K562 (cell line): Measurements from ENCODE around the gene SLC2A13. TPM values are rescaled to one million over a fixed set of nuclear protein-coding genes. Genes with fewer than 3 reads are reported as not detected.

Experiments
- ATAC-seq: fragments of 200-7000 bp; cut with Tn5 transposase; 3 replicates; pipeline ENCODE4 v1.9.1; 2020; ENCODE audit warnings: moderate library complexity
- BruUV-seq: library from RNA; stranded (reverse); fragments of 400-500 nt; replicated peaks from 2 replicates; lab custom pipeline; 2021; lab: Mats Ljungman, UMichigan
- CTCF ChIA-PET: fragments of 300-600 bp; formaldehyde crosslinking; extraction: SDS; loops from one replicate; lab custom pipeline; 2021; ENCODE audit warnings: low intra/inter-chr PET ratio; lab: Yijun Ruan, JAX
- POLR2A ChIA-PET: fragments of 300-600, 350-650 bp; sonication (Branson Sonifier 250); formaldehyde crosslinking; extraction: SDS; loops from one replicate; lab custom pipeline; 2021; ENCODE audit warnings: antibody characterized with exemption, inconsistent platforms; lab: Yijun Ruan, JAX
- DNase-seq, 4 experiments: peaks; one replicate each; pipeline versions ENCODE4 v3.0.0 to v3.0.0-alpha.2; 2011 to 2018; ENCODE audit warnings: low spot score in 3 of 4, mixed read lengths in 3 of 4; ENCODE audit errors: extremely low read depth in 1 of 4
- FAIRE-seq: peaks from 2 replicates; lab custom pipeline; 2011; peaks lifted over from hg19 to GRCh38; lab: Jason Lieb, UNC
- H2AFZ ChIP-seq: 2 replicates; pipeline ENCODE4 v1.6.0; 2011; ENCODE audit warnings: low read depth, low read length, control low read depth, inconsistent platforms
- H3K27ac ChIP-seq: fragments of 200-600 bp; 3 replicates; pipeline ENCODE4 v1.8.0; 2011; ENCODE audit warnings: low read depth, mild to moderate bottlenecking, control low read depth, inconsistent platforms, low read length, moderate library complexity, mixed read lengths; ENCODE audit errors: extremely low read depth
- H3K27me3 ChIP-seq, 2 experiments: fragments of 300-600 bp in 1 of 2; 2 replicates in 1 of 2; 3 replicates in 1 of 2; pipeline versions ENCODE4 v1.6.0 to v1.8.0; 2011; ENCODE audit warnings: inconsistent platforms in 2 of 2, low read length in 2 of 2, mild to moderate bottlenecking in 1 of 2, mixed read lengths in 1 of 2, moderate library complexity in 1 of 2; ENCODE audit not compliant: control insufficient read depth in 2 of 2, insufficient read depth in 2 of 2
- H3K36me3 ChIP-seq: fragments of 300-600 bp; 3 replicates; pipeline ENCODE4 v1.8.0; 2011; ENCODE audit warnings: mild to moderate bottlenecking, low read length, inconsistent platforms; ENCODE audit not compliant: control insufficient read depth, insufficient read depth
- H3K4me1 ChIP-seq, 2 experiments: fragments of 200-600 bp in 1 of 2; replicated peaks in 1 of 2; 2 replicates in 1 of 2; 3 replicates in 1 of 2; pipeline versions ENCODE4 v1.5.1 to v1.8.0; 2011; ENCODE audit warnings: inconsistent platforms in 2 of 2, low read length in 2 of 2, mild to moderate bottlenecking in 1 of 2, mixed read lengths in 1 of 2, moderate library complexity in 1 of 2; ENCODE audit not compliant: control insufficient read depth in 2 of 2, insufficient read depth in 2 of 2
- H3K4me2 ChIP-seq: 2 replicates; pipeline ENCODE4 v1.6.1; 2011; ENCODE audit warnings: low read length, control low read depth, inconsistent platforms, mixed read lengths; ENCODE audit not compliant: insufficient read depth
- H3K4me3 ChIP-seq: fragments of 200-600 bp; sonication (generic), shearing (Covaris generic); 2 replicates; pipeline ENCODE4 v1.5.1; 2016; ENCODE audit warnings: control low read depth, inconsistent platforms
- H3K79me2 ChIP-seq: fragments of 200-600 bp; 3 replicates; pipeline ENCODE4 v1.8.0; 2011; ENCODE audit warnings: low read length, inconsistent platforms; ENCODE audit not compliant: control insufficient read depth, insufficient read depth
- H3K9ac ChIP-seq, 2 experiments: 2 replicates each; pipeline versions ENCODE4 v1.6.0 to v1.6.1; 2011; ENCODE audit warnings: low read depth in 2 of 2, low read length in 2 of 2, control low read depth in 1 of 2, inconsistent platforms in 1 of 2, mild to moderate bottlenecking in 1 of 2, mixed read lengths in 1 of 2; ENCODE audit not compliant: insufficient read depth in 1 of 2
- H3K9me1 ChIP-seq: one replicate; pipeline ENCODE4 v1.6.0; 2011; ENCODE audit warnings: inconsistent platforms, mild to moderate bottlenecking, low read length, moderate library complexity; ENCODE audit not compliant: control insufficient read depth, insufficient read depth
- H3K9me3 ChIP-seq: replicated peaks from 2 replicates; pipeline ENCODE4 v1.5.1; 2011; ENCODE audit warnings: low read depth, low read length, inconsistent platforms; ENCODE audit not compliant: control insufficient read depth, insufficient read depth
- H4K20me1 ChIP-seq: replicated peaks from 2 replicates; pipeline ENCODE4 v1.6.1; 2011; ENCODE audit warnings: low read length, inconsistent platforms, mixed read lengths; ENCODE audit not compliant: control insufficient read depth, insufficient read depth
- FOXA1 ChIP-seq: fragments of 450-650 bp; IDR thresholded peaks from 2 replicates; pipeline ENCODE4 v1.6.1; 2016; ENCODE audit warnings: mild to moderate bottlenecking, borderline replicate concordance
- HDAC3 ChIP-seq: fragments of 450-650 bp; IDR thresholded peaks from 2 replicates; pipeline ENCODE4 v1.6.1; 2018; ENCODE audit warnings: borderline replicate concordance, mild to moderate bottlenecking, moderate library complexity; ENCODE audit not compliant: partially characterized antibody
- NFE2L1 ChIP-seq: fragments of 450-650 bp; IDR thresholded peaks from 2 replicates; pipeline ENCODE4 v1.6.1; 2016; ENCODE audit warnings: missing genetic modification characterization, low read depth, mild to moderate bottlenecking, missing compliant biosample characterization, moderate library complexity, borderline replicate concordance
- RBBP5 ChIP-seq: fragments of 200-600 bp; sonication (generic); IDR thresholded peaks from 2 replicates; pipeline ENCODE4 v1.6.1; 2012; ENCODE audit warnings: borderline replicate concordance, mild to moderate bottlenecking, low read length, control low read depth, inconsistent platforms; ENCODE audit not compliant: insufficient read depth, poor library complexity, severe bottlenecking
- TAF9B ChIP-seq: fragments of 450-650 bp; IDR thresholded peaks from 2 replicates; pipeline ENCODE4 v1.6.1; 2018; ENCODE audit warnings: mild to moderate bottlenecking; ENCODE audit not compliant: partially characterized antibody
- TAL1 ChIP-seq: fragments of 450-650 bp; IDR thresholded peaks from 2 replicates; pipeline ENCODE4 v1.6.1; 2016; ENCODE audit warnings: mild to moderate bottlenecking
- ZNF239 ChIP-seq: fragments of 250-450 bp; sonication (Bioruptor Pico); IDR thresholded peaks from 2 replicates; pipeline ENCODE4 v1.4.0; 2020; ENCODE audit warnings: mild to moderate bottlenecking
- in situ Hi-C: fragments of 300-500 bp; cut with MboI; formaldehyde crosslinking; loops from 4 replicates; pipeline ENCODE4 v1.15.0; 2018; ENCODE audit warnings: inconsistent platforms, mixed read lengths
- intact Hi-C: fragments of 100-400 bp; cut with micrococcal nuclease; formaldehyde crosslinking; loops from 2 replicates; pipeline ENCODE4 v1.14.2; 2022
- polyA plus RNA-seq, 8 experiments: library from polyadenylated mRNA; depleted of rRNA in 4 of 8; stranded (reverse) in 5 of 8; unstranded in 3 of 8; fragments of >200 nt; fragmentation: Nextera tagmentation in 2 of 8; fragmentation: Illumina TruSeq in 1 of 8; extraction: Ambion mirVana in 2 of 8; extraction: Trizol in 1 of 8; gene quantifications; 2 replicates each; pipeline versions ENCODE4 v1.2.1 to v1.2.3, GENCODE V29; 2011 to 2014; ENCODE audit warnings: inconsistent platforms in 1 of 8, missing spikeins in 1 of 8
- total RNA-seq, 7 experiments: library from RNA; depleted of rRNA in 6 of 7; stranded (reverse); fragments of >200 nt in 6 of 7; fragmentation: Illumina TruSeq in 2 of 7; extraction: Trizol in 2 of 7; gene quantifications; 2 replicates each; pipeline versions ENCODE4 v1.2.1 to v1.2.3, GENCODE V29; 2011 to 2021; ENCODE audit warnings: low replicate concordance in 1 of 7
- TF ChIP-seq, protein P1 (sequence below): fragments of 200-600 bp; sonication (generic); IDR thresholded peaks from one replicate; pipeline ENCODE4 v1.6.1; 2012; ENCODE audit warnings: mild to moderate bottlenecking, low read depth, low read length, inconsistent platforms
- TF ChIP-seq, protein P2 (sequence below): fragments of 250-450 bp; sonication (Bioruptor Pico); IDR thresholded peaks from 2 replicates; pipeline ENCODE4 v1.8.0; 2022; ENCODE audit warnings: moderate library complexity, mild to moderate bottlenecking, inconsistent platforms

Gene SLC2A13
- total and polyA plus RNA-seq, 9 of the 15 experiments (the other 6 are each of a cell fraction or from before 2014, with no cell fraction given): 1.7 to 12.4 (median 9.0) TPM

DNA sequence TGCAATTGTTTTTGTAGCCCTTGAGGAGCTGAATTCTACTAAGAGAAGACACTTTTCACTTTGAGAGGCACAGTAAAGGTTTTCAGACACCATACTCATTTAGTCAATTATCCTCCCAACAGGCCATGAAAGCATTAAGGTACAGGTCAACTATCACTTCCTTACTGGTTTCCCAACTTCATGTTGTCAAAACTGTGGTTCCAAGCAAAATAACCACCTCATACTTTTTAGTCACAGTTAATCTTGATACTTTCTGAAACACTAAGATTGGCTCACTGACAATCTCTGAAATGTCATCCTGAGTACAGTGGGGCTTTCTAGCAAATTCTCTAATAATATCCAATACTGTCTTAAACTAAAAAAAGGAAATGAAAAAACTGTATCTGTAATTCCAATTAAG is 71.7 kb downstream of the SLC2A13 start:
- DNase-seq (no peak), ATAC-seq (no peak), FAIRE-seq (no peak)
- H3K9me1 ChIP-seq: peaks cover 3% of the 10 kb centered on the region
- no peak overlapping the region for H2AFZ ChIP-seq
- no peak overlapping the region for H3K27ac ChIP-seq
- intact Hi-C loops (no loop called here), in situ Hi-C loops (no loop called here)
- H3K9ac ChIP-seq: no peak overlapping the region
- no peaks in the 10 kb centered on the region for H3K36me3 ChIP-seq
- H3K4me2 ChIP-seq: no peak overlapping the region
- H3K4me3 ChIP-seq: no peak overlapping the region
- no peaks in the 10 kb centered on the region for H3K4me1 ChIP-seq
- ChIA-PET POLR2A (no interaction called here), CTCF (no interaction called here)
- no peaks in the 10 kb centered on the region for H3K79me2 ChIP-seq
- no peaks in the 10 kb centered on the region for H3K27me3 ChIP-seq
- H3K9me3 ChIP-seq: no peaks in the 10 kb centered on the region
- TF ChIP-seq, protein P1, sequence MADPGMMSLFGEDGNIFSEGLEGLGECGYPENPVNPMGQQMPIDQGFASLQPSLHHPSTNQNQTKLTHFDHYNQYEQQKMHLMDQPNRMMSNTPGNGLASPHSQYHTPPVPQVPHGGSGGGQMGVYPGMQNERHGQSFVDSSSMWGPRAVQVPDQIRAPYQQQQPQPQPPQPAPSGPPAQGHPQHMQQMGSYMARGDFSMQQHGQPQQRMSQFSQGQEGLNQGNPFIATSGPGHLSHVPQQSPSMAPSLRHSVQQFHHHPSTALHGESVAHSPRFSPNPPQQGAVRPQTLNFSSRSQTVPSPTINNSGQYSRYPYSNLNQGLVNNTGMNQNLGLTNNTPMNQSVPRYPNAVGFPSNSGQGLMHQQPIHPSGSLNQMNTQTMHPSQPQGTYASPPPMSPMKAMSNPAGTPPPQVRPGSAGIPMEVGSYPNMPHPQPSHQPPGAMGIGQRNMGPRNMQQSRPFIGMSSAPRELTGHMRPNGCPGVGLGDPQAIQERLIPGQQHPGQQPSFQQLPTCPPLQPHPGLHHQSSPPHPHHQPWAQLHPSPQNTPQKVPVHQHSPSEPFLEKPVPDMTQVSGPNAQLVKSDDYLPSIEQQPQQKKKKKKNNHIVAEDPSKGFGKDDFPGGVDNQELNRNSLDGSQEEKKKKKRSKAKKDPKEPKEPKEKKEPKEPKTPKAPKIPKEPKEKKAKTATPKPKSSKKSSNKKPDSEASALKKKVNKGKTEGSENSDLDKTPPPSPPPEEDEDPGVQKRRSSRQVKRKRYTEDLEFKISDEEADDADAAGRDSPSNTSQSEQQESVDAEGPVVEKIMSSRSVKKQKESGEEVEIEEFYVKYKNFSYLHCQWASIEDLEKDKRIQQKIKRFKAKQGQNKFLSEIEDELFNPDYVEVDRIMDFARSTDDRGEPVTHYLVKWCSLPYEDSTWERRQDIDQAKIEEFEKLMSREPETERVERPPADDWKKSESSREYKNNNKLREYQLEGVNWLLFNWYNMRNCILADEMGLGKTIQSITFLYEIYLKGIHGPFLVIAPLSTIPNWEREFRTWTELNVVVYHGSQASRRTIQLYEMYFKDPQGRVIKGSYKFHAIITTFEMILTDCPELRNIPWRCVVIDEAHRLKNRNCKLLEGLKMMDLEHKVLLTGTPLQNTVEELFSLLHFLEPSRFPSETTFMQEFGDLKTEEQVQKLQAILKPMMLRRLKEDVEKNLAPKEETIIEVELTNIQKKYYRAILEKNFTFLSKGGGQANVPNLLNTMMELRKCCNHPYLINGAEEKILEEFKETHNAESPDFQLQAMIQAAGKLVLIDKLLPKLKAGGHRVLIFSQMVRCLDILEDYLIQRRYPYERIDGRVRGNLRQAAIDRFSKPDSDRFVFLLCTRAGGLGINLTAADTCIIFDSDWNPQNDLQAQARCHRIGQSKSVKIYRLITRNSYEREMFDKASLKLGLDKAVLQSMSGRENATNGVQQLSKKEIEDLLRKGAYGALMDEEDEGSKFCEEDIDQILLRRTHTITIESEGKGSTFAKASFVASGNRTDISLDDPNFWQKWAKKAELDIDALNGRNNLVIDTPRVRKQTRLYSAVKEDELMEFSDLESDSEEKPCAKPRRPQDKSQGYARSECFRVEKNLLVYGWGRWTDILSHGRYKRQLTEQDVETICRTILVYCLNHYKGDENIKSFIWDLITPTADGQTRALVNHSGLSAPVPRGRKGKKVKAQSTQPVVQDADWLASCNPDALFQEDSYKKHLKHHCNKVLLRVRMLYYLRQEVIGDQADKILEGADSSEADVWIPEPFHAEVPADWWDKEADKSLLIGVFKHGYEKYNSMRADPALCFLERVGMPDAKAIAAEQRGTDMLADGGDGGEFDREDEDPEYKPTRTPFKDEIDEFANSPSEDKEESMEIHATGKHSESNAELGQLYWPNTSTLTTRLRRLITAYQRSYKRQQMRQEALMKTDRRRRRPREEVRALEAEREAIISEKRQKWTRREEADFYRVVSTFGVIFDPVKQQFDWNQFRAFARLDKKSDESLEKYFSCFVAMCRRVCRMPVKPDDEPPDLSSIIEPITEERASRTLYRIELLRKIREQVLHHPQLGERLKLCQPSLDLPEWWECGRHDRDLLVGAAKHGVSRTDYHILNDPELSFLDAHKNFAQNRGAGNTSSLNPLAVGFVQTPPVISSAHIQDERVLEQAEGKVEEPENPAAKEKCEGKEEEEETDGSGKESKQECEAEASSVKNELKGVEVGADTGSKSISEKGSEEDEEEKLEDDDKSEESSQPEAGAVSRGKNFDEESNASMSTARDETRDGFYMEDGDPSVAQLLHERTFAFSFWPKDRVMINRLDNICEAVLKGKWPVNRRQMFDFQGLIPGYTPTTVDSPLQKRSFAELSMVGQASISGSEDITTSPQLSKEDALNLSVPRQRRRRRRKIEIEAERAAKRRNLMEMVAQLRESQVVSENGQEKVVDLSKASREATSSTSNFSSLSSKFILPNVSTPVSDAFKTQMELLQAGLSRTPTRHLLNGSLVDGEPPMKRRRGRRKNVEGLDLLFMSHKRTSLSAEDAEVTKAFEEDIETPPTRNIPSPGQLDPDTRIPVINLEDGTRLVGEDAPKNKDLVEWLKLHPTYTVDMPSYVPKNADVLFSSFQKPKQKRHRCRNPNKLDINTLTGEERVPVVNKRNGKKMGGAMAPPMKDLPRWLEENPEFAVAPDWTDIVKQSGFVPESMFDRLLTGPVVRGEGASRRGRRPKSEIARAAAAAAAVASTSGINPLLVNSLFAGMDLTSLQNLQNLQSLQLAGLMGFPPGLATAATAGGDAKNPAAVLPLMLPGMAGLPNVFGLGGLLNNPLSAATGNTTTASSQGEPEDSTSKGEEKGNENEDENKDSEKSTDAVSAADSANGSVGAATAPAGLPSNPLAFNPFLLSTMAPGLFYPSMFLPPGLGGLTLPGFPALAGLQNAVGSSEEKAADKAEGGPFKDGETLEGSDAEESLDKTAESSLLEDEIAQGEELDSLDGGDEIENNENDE: no peak
- TF ChIP-seq TAF9B (no peak), FOXA1 (no peak), ZNF239 (CRISPR knock-in tag) (no peak), TAL1 (no peak), NFE2L1 (tag) (no peak), RBBP5 (no peak), HDAC3 (no peak)
- TF ChIP-seq, protein P2, sequence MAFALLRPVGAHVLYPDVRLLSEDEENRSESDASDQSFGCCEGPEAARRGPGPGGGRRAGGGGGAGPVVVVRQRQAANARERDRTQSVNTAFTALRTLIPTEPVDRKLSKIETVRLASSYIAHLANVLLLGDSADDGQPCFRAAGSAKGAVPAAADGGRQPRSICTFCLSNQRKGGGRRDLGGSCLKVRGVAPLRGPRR (CRISPR knock-in tag): no peak
- BruUV-seq: no TSS peak
- H4K20me1 ChIP-seq: no peaks in the 10 kb centered on the region
